ENCODE measurements around the gene IFT122. TPM values are rescaled to one million over a fixed set of nuclear protein-coding genes. Genes with fewer than 3 reads are reported as not detected.

Gene IFT122
- total and polyA plus RNA-seq, 12 donors, result 9.7 to 29.1 (median 16.8) TPM

- H3K36me3 ChIP-seq, result no peaks in the 10 kb centered on the region
- no peak for ATAC-seq
- TF ChIP-seq CTCF (IDR thresholded peaks at IDR 0.05), result no peak
- H3K27me3 ChIP-seq, result no peaks in the 10 kb centered on the region
- H3K4me1 ChIP-seq, result peaks cover 0 to 6% (median 0%) of the 10 kb centered on the region in 9 donors
- H3K4me3 ChIP-seq, result no peak overlapping the region
- intact Hi-C loops (cut with DNase I), result no loop called here
- H3K9me3 ChIP-seq, result no peaks in the 10 kb centered on the region
- no peak for DNase-seq
- no peak overlapping the region for H3K27ac ChIP-seq
- 89 to 90% methylated on average over 3 of the region's 3 CpGs for WGBS, 2 donors
Observed at GRCh38 chr3:129536804-129537203, 96.8 kb downstream of the IFT122 start.

GRCh38 chr3:129539206-129539605 lies 99.2 kb downstream of the IFT122 start:
- Histone ChIP-seq H3K27me3 (no peaks in the 10 kb centered on the region), H3K9me3 (no peaks in the 10 kb centered on the region), H3K27ac (no peak overlapping the region), H3K36me3 (no peaks in the 10 kb centered on the region), H3K4me1 (peaks cover 0 to 6% (median 0%) of the 10 kb centered on the region in 9 donors), H3K4me3 (no peak overlapping the region)
- whole genome bisulfite sequencing, 2 donors, result 85 to 91% methylated on average over 8 of the region's 8 CpGs
- intact Hi-C loops (cut with DNase I), result no loop called here
- no peak for DNase-seq
- TF ChIP-seq CTCF (IDR thresholded peaks at IDR 0.05), result no peak
- no peak for ATAC-seq

GRCh38 chr3:129540776-129541516 lies 100.9 kb downstream of the IFT122 start:
- DNase-seq, result no peak
- no peak overlapping the region for H3K4me3 ChIP-seq
- no peaks in the 10 kb centered on the region for H3K9me3 ChIP-seq
- intact Hi-C loops (cut with DNase I), result no loop called here
- WGBS, 2 donors, result 88 to 90% methylated on average over 11 of the region's 11 CpGs
- no peaks in the 10 kb centered on the region for H3K36me3 ChIP-seq
- no peaks in the 10 kb centered on the region for H3K27me3 ChIP-seq
- ATAC-seq, result no peak
- no peak overlapping the region for H3K27ac ChIP-seq
- no peak for TF ChIP-seq CTCF (IDR thresholded peaks at IDR 0.05)
- H3K4me1 ChIP-seq, result peaks cover 0 to 6% (median 0%) of the 10 kb centered on the region in 9 donors

- intact Hi-C loops (cut with DNase I), result no loop called here
- no peak overlapping the region for H3K4me3 ChIP-seq
- H3K4me1 ChIP-seq, result peaks cover 0 to 6% (median 0%) of the 10 kb centered on the region in 9 donors
- ATAC-seq (no peak), DNase-seq (no peak)
- H3K27me3 ChIP-seq, result no peaks in the 10 kb centered on the region
- WGBS, 2 donors, result 98 to 99% methylated on average over 5 of the region's 5 CpGs
- H3K36me3 ChIP-seq, result no peaks in the 10 kb centered on the region
- TF ChIP-seq CTCF (IDR thresholded peaks at IDR 0.05), result no peak
- no peak overlapping the region for H3K27ac ChIP-seq
- H3K9me3 ChIP-seq, result no peaks in the 10 kb centered on the region
Observed at GRCh38 chr3:129542747-129543146, 102.7 kb downstream of the IFT122 start.

Data from heart right ventricle (tissue), 16 donors.